Renal pelvis (tissue), 4 donors: ENCODE results near the gene RIMKLA. TPM values are rescaled to one million over a fixed set of nuclear protein-coding genes. Genes with fewer than 3 reads are reported as not detected.

Source experiments
- DNase-seq: peaks from one replicate; pipeline ENCODE4 v3.0.0-alpha.2; 2013
- polyA plus RNA-seq, 3 donors: library from polyadenylated mRNA; unstranded; fragments of 120-200 nt; gene quantifications; one replicate each; pipeline ENCODE4 v1.2.1, GENCODE V29; 2013; ENCODE audit not compliant: insufficient read length in 3 of 3

The RIMKLA gene
- polyA plus RNA-seq, 3 donors: 0.63 to 0.88 (median 0.73) TPM

- no peak for DNase-seq
Observed at GRCh38 chr1:42370876-42371549, 9.6 kb upstream of the RIMKLA start.

- no peak for DNase-seq
Observed at GRCh38 chr1:42372796-42373195, 7.8 kb upstream of the RIMKLA start.

GRCh38 chr1:42379794-42380585 lies 602 bp upstream of the RIMKLA start:
- peak; percentile 16 for DNase-seq

GRCh38 chr1:42381280-42381673 lies 685 bp downstream of the RIMKLA start:
- DNase-seq: no peak

- no peak for DNase-seq
Observed at GRCh38 chr1:42385283-42385682, 4.7 kb downstream of the RIMKLA start.

- DNase-seq: no peak
Observed at GRCh38 chr1:42386051-42386450, 5.5 kb downstream of the RIMKLA start.

GRCh38 chr1:42392255-42392654 lies 11.7 kb downstream of the RIMKLA start:
- DNase-seq: no peak

- DNase-seq: no peak
Observed at GRCh38 chr1:42392967-42393848, 12.6 kb downstream of the RIMKLA start.

GRCh38 chr1:42399315-42400100 lies 18.9 kb downstream of the RIMKLA start:
- DNase-seq: no peak

GRCh38 chr1:42403880-42404400 lies 23.3 kb downstream of the RIMKLA start:
- DNase-seq: no peak

- DNase-seq: no peak
Observed at GRCh38 chr1:42414551-42415496, 34.2 kb downstream of the RIMKLA start.

GRCh38 chr1:42417166-42417565 lies 36.6 kb downstream of the RIMKLA start:
- no peak for DNase-seq

GRCh38 chr1:42418516-42418915 lies 37.9 kb downstream of the RIMKLA start:
- no peak for DNase-seq

- no peak for DNase-seq
Observed at GRCh38 chr1:42419126-42419821, 38.7 kb downstream of the RIMKLA start.

- no peak for DNase-seq
Observed at GRCh38 chr1:42420121-42420520, 39.5 kb downstream of the RIMKLA start.

GRCh38 chr1:42420911-42421585 lies 40.5 kb downstream of the RIMKLA start:
- DNase-seq: peak; percentile 93

GRCh38 chr1:42422737-42423136 lies 42.1 kb downstream of the RIMKLA start:
- DNase-seq: no peak

GRCh38 chr1:42423681-42424080 lies 43.1 kb downstream of the RIMKLA start:
- DNase-seq: no peak

- DNase-seq: peak; percentile 14
Observed at GRCh38 chr1:42424201-42424600, 43.6 kb downstream of the RIMKLA start.
